Endodermal cell (in vitro differentiated cells): ENCODE data around the gene MLLT1. TPM values are rescaled to one million over a fixed set of nuclear protein-coding genes. Genes with fewer than 3 reads are reported as not detected.

ENCODE experiments used
- DNase-seq: peaks from one replicate; pipeline ENCODE4 v3.0.0-alpha.2; 2017
- H3K27ac ChIP-seq: 2 replicates; pipeline ENCODE4 v1.5.1; 2013; ENCODE audit warnings: mild to moderate bottlenecking, low read depth, low read length, moderate library complexity
- H3K27me3 ChIP-seq: 2 replicates; pipeline ENCODE4 v1.6.1; 2013; ENCODE audit warnings: mild to moderate bottlenecking, low read length, moderate library complexity; ENCODE audit not compliant: insufficient read depth, control insufficient read depth, poor library complexity, severe bottlenecking
- H3K36me3 ChIP-seq: 2 replicates; pipeline ENCODE4 v1.7.0; 2013; ENCODE audit warnings: mild to moderate bottlenecking, low read length, moderate library complexity; ENCODE audit not compliant: control insufficient read depth, insufficient read depth
- H3K4me1 ChIP-seq: one replicate; pipeline ENCODE4 v1.7.0; 2013; ENCODE audit warnings: low read length; ENCODE audit not compliant: control insufficient read depth, insufficient read depth
- H3K4me3 ChIP-seq: 2 replicates; pipeline ENCODE4 v1.5.1; 2013; ENCODE audit warnings: mild to moderate bottlenecking, low read length, moderate library complexity
- H3K9ac ChIP-seq: 2 replicates; pipeline ENCODE4 v1.6.1; 2013; ENCODE audit warnings: mild to moderate bottlenecking, low read length, moderate library complexity; ENCODE audit not compliant: poor library complexity, severe bottlenecking; ENCODE audit errors: extremely low read depth
- H3K9me3 ChIP-seq: 2 replicates; pipeline ENCODE4 v1.6.1; 2013; ENCODE audit warnings: mild to moderate bottlenecking, low read length, moderate library complexity; ENCODE audit not compliant: control insufficient read depth
- H3K27ac Mint-ChIP-seq: 2 replicates; pipeline ENCODE4 v1.8.0; 2020; ENCODE audit warnings: mixed read lengths
- H3K27me3 Mint-ChIP-seq: 2 replicates; pipeline ENCODE4 v1.8.0; 2021; ENCODE audit warnings: mild to moderate bottlenecking, mixed read lengths; ENCODE audit not compliant: insufficient read depth
- H3K36me3 Mint-ChIP-seq: 2 replicates; pipeline ENCODE4 v1.8.0; 2020; ENCODE audit warnings: low read depth, mixed read lengths
- H3K4me1 Mint-ChIP-seq: 2 replicates; pipeline ENCODE4 v1.8.0; 2020; ENCODE audit warnings: mixed read lengths
- H3K4me3 Mint-ChIP-seq: 2 replicates; pipeline ENCODE4 v1.8.0; 2020; ENCODE audit warnings: mild to moderate bottlenecking, moderate library complexity, mixed read lengths
- H3K9me3 Mint-ChIP-seq: 2 replicates; pipeline ENCODE4 v1.8.0; 2020; ENCODE audit warnings: mild to moderate bottlenecking, mixed read lengths
- WGBS, 2 experiments: methylation state at CpG; one replicate each; pipeline versions ENCODE4 v1.1.5 to v1.1.7; 2013; ENCODE audit warnings: missing lambda C conversion rate in 2 of 2, mixed read lengths in 1 of 2; ENCODE audit not compliant: insufficient coverage in 1 of 2, insufficient read length in 1 of 2; 5-methylcytosine and 5-hydroxymethylcytosine counted together
- total RNA-seq, 2 donors: library from RNA; stranded (reverse); fragmentation: NEBNext Ultra II Directional in 1 of 2; extraction: Animal tissue kit (Norgen Biotek cat#: 25700) in 1 of 2; gene quantifications; 2 replicates in 1 of 2; 3 replicates in 1 of 2; pipeline ENCODE4 v1.2.1, GENCODE V29; 2021
- TF ChIP-seq, protein P1 (sequence below): fragments of 200-600 bp; sonication (generic); conservative IDR thresholded peaks from 2 replicates; pipeline ENCODE4 v1.5.0; 2021; ENCODE audit warnings: antibody characterized with exemption, mild to moderate bottlenecking

The MLLT1 gene
- total RNA-seq, 2 donors from 2014 or later, result 50.1 to 51.8 TPM

GRCh38 chr19:6235031-6235951 is 44.5 kb downstream of the MLLT1 start:
- DNase-seq, result no peak
- 92 to 95% methylated on average over 18 to 26 of the region's 26 CpGs for WGBS, 2 experiments

DNA sequence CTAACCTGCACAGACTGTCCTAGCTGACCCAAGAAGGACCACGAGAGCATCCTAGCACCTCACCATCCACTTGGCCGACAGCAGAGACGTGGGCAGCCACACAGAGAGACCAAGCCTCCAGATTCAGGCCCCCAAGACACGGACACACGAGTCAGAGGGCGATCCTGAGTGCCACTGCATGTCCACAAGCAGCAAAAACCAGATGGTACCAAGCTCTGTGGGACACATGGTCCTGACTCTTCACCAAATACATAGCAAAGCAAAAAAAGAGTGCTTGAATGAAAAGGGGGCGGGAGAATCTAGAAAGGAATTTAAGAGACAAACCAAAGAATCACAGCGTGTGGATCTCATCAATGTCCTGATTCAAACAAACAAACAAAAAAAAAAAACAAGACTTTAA is 45.2 kb downstream of the MLLT1 start:
- Histone ChIP-seq H3K4me1 (peaks cover 5% of the 10 kb centered on the region), H3K27ac (no peak overlapping the region), H3K36me3 (peaks cover 9% of the 10 kb centered on the region), H3K4me3 (no peak overlapping the region), H3K9ac (no peak overlapping the region), H3K9me3 (no peaks in the 10 kb centered on the region), H3K27me3 (no peaks in the 10 kb centered on the region)
- DNase-seq, result no peak
- TF ChIP-seq, protein P1, sequence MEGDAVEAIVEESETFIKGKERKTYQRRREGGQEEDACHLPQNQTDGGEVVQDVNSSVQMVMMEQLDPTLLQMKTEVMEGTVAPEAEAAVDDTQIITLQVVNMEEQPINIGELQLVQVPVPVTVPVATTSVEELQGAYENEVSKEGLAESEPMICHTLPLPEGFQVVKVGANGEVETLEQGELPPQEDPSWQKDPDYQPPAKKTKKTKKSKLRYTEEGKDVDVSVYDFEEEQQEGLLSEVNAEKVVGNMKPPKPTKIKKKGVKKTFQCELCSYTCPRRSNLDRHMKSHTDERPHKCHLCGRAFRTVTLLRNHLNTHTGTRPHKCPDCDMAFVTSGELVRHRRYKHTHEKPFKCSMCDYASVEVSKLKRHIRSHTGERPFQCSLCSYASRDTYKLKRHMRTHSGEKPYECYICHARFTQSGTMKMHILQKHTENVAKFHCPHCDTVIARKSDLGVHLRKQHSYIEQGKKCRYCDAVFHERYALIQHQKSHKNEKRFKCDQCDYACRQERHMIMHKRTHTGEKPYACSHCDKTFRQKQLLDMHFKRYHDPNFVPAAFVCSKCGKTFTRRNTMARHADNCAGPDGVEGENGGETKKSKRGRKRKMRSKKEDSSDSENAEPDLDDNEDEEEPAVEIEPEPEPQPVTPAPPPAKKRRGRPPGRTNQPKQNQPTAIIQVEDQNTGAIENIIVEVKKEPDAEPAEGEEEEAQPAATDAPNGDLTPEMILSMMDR, result no peak
- peaks cover 20% of the 10 kb centered on the region for H3K4me1 Mint-ChIP-seq
- H3K9me3 Mint-ChIP-seq, result no peaks in the 10 kb centered on the region
- peak overlapping the region; percentile 44 for H3K27ac Mint-ChIP-seq
- no peaks in the 10 kb centered on the region for H3K27me3 Mint-ChIP-seq
- WGBS, 2 experiments, result 93 to 100% methylated on average over 4 to 8 of the region's 8 CpGs
- H3K36me3 Mint-ChIP-seq, result peaks cover 12% of the 10 kb centered on the region
- H3K4me3 Mint-ChIP-seq, result no peak overlapping the region

More at GRCh38 chr19:6235031-6235951, 44.5 kb downstream of the MLLT1 start:
- peaks cover 9% of the 10 kb centered on the region for H3K36me3 Mint-ChIP-seq
- TF ChIP-seq, protein P1, result no peak
- no peak overlapping the region for H3K4me3 ChIP-seq
- H3K4me1 ChIP-seq, result peaks cover 5% of the 10 kb centered on the region
- H3K4me3 Mint-ChIP-seq, result no peak overlapping the region
- peak overlapping the region; percentile 72 for H3K27ac Mint-ChIP-seq
- H3K9me3 ChIP-seq, result no peaks in the 10 kb centered on the region
- H3K9me3 Mint-ChIP-seq, result no peaks in the 10 kb centered on the region
- peaks cover 4% of the 10 kb centered on the region for H3K36me3 ChIP-seq
- H3K27ac ChIP-seq, result no peak overlapping the region
- peaks cover 24% of the 10 kb centered on the region for H3K4me1 Mint-ChIP-seq
- no peaks in the 10 kb centered on the region for H3K27me3 Mint-ChIP-seq
- H3K9ac ChIP-seq, result no peak overlapping the region
- no peaks in the 10 kb centered on the region for H3K27me3 ChIP-seq

DNA sequence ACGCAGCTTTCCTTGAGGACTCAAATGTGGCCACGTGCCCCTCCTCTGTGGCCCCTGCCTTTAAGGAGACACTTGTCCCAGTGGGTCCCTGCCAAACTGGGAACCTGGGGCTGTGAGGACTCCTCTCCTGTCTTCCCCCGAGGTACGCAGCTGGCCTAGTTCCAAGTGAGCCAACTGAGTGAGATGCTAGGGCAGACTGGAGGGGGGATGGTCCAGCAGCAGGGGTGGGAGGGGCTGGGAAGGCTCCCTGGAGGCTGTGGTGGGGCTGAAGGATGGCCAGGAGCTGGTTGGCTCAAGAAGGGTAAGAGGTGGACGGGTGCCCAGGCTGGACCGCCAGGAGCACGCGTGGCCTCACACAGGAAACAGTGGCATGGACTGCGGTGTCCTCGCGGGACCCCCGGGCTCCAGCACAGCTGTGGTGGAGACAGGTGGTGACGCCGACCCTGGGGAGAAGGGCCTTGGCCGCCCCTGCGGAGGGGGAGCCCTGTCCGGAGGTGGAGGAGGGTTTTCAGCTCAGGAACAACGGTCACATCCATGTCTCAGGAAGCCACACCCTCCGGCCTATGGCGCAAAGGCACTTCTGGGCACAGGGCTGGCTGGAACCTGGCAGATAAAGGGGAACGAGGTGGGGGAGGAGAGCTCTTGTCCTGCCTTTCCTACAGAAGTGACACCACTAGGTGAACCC is 45.8 kb downstream of the MLLT1 start:
- H3K9me3 Mint-ChIP-seq, result no peaks in the 10 kb centered on the region
- DNase-seq, result no peak
- Histone ChIP-seq H3K4me1 (peaks cover 5% of the 10 kb centered on the region), H3K27ac (no peak overlapping the region), H3K4me3 (no peak overlapping the region), H3K9ac (no peak overlapping the region), H3K36me3 (peaks cover 12% of the 10 kb centered on the region), H3K27me3 (no peaks in the 10 kb centered on the region), H3K9me3 (no peaks in the 10 kb centered on the region)
- peak overlapping the region; percentile 44 for H3K27ac Mint-ChIP-seq
- H3K4me1 Mint-ChIP-seq, result peaks cover 15% of the 10 kb centered on the region
- H3K27me3 Mint-ChIP-seq, result no peaks in the 10 kb centered on the region
- H3K36me3 Mint-ChIP-seq, result peaks cover 16% of the 10 kb centered on the region
- no peak overlapping the region for H3K4me3 Mint-ChIP-seq
- 93 to 94% methylated on average over 16 to 21 of the region's 21 CpGs for WGBS, 2 experiments
- TF ChIP-seq, protein P1, result no peak
